Nephron progenitor cell (in vitro differentiated cells): ENCODE measurements around the gene PERM1.
A peak's percentile ranks its signal among the peaks of the same experiment; 100 is the strongest.

Experiments
- DNase-seq: peaks from one replicate; pipeline ENCODE4 v3.0.0; 2021
- H3K27ac Mint-ChIP-seq: 2 replicates; pipeline ENCODE4 v1.8.0; 2021; ENCODE audit warnings: mild to moderate bottlenecking, moderate library complexity, mixed read lengths
- H3K27me3 Mint-ChIP-seq: 2 replicates; pipeline ENCODE4 v1.8.0; 2021; ENCODE audit warnings: mild to moderate bottlenecking, low read depth, mixed read lengths; ENCODE audit not compliant: poor library complexity
- H3K36me3 Mint-ChIP-seq: 2 replicates; pipeline ENCODE4 v1.8.0; 2021; ENCODE audit warnings: low read depth, mixed read lengths
- H3K4me1 Mint-ChIP-seq: 2 replicates; pipeline ENCODE4 v1.8.0; 2021; ENCODE audit warnings: mixed read lengths
- H3K4me3 Mint-ChIP-seq: 2 replicates; pipeline ENCODE4 v1.8.0; 2021; ENCODE audit warnings: mild to moderate bottlenecking, moderate library complexity, mixed read lengths
- H3K9me3 Mint-ChIP-seq: 2 replicates; pipeline ENCODE4 v1.8.0; 2021; ENCODE audit warnings: mild to moderate bottlenecking, moderate library complexity, mixed read lengths
- TF ChIP-seq, protein P1 (sequence below): fragments of 200-600 bp; sonication (generic); IDR thresholded peaks from 2 replicates; pipeline ENCODE4 v1.5.0; 2021; ENCODE audit warnings: antibody characterized with exemption

PERM1 gene

DNA sequence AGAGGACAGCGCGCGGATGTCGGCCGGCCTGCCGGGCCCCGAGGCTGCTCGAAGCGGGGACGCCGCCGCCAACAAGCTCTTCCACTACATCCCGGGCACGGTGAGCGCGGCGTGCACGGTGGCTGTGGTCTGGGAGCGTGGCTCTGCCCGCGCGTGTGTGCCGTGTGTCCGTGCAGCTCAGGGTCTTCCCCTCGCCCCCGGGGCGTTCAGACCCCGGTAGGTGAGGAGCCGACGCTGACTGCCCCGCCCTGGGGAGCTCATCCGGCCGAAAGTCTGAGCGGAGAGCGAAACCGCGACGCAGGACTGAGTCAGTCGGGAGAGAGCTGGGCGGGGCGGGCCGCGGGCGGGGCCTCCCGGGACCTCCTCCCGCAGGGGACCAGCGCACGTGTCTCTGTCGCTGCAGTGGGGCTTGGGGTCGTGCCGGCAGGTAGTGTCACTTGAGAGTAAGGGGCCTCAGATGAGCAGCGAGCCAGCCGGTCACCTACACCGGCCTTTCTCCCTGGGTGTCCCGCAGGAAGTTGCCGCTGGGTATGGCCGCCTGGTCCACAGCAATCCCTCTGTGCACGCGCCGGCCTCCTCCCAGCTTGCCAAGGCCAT lies 15.1 kb downstream of the PERM1 start:
- Mint-ChIP-seq H3K4me3 (peak overlapping the region; percentile 52), H3K9me3 (peaks cover 3% of the 10 kb centered on the region), H3K4me1 (no peaks in the 10 kb centered on the region), H3K36me3 (peaks cover 8% of the 10 kb centered on the region), H3K27ac (no peak overlapping the region), H3K27me3 (peaks cover 73% of the 10 kb centered on the region)
- DNase-seq = peak; percentile 75
- TF ChIP-seq, protein P1, sequence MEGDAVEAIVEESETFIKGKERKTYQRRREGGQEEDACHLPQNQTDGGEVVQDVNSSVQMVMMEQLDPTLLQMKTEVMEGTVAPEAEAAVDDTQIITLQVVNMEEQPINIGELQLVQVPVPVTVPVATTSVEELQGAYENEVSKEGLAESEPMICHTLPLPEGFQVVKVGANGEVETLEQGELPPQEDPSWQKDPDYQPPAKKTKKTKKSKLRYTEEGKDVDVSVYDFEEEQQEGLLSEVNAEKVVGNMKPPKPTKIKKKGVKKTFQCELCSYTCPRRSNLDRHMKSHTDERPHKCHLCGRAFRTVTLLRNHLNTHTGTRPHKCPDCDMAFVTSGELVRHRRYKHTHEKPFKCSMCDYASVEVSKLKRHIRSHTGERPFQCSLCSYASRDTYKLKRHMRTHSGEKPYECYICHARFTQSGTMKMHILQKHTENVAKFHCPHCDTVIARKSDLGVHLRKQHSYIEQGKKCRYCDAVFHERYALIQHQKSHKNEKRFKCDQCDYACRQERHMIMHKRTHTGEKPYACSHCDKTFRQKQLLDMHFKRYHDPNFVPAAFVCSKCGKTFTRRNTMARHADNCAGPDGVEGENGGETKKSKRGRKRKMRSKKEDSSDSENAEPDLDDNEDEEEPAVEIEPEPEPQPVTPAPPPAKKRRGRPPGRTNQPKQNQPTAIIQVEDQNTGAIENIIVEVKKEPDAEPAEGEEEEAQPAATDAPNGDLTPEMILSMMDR = no peak

DNA sequence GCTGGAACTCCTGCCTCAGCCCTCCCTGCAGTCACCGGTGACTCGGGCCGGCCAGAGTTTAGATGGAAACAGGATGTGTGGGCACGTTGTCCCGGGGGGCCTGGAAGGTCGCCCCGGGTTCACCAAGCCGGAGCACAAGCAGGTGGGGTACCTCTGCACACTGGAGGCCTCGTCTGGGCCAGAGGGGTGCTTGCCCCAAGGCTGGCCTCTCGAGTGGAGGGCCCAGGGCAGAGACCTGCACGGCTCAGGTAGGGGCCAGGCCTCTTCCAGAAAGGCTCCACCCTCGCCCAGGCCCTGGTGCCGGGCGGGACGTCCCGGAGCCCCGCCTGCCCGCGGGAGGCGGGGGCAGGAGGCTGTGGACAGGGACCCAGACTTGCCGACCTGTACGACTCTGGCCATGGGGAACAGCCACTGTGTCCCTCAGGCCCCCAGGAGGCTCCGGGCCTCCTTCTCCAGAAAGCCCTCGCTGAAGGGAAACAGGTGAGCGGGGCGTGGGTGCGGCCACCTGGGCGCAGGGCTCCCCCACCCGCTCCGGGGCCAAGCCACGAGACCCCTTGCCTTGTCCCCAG lies 15.7 kb downstream of the PERM1 start, which contains the start of gene PLEKHN1:
Gene PLEKHN1, plus strand, starts transcription at position 348 of the 569 bp plus-strand sequence. Its CDS starts 50 bp downstream, at position 398.
- TF ChIP-seq, protein P1 = no peak
- DNase-seq = no peak
- H3K27me3 Mint-ChIP-seq = peaks cover 73% of the 10 kb centered on the region
- peaks cover 3% of the 10 kb centered on the region for H3K9me3 Mint-ChIP-seq
- peaks cover 8% of the 10 kb centered on the region for H3K36me3 Mint-ChIP-seq
- H3K4me1 Mint-ChIP-seq = no peaks in the 10 kb centered on the region
- H3K4me3 Mint-ChIP-seq = peak within 1 kb of the TSS; percentile 52
- H3K27ac Mint-ChIP-seq = no peak within 1 kb of the TSS

DNA sequence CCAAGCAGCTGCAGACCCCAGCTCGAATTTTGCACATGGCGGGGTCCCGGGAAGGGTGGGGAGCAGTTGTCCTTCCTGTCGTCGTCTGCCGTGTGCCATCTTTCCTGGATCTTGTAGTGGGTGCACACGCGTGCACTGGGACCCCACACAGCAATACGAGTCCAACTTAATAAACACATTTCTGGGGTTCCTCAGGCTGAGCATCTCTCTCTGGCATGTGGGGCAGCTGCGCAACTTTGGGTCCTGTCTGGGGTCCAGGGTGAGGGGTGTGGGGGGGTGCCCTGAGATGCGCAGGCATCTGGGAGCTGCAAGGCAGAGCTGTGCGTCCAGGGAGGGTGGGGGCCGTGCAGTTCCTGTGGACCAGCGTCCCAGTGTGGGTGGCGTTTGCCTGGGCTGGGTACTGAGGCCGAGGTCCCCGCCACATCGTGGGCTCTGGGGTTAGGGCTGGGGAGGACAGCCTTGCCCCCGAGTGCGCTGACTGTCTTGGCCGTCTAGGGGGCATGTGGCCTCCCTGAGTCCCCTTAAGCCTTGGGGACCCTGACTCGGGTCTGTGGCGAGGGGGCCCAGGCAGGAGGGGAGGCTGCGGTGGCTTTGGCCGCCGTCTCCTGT lies 16.3 kb downstream of the PERM1 start:
- no peaks in the 10 kb centered on the region for H3K4me1 Mint-ChIP-seq
- H3K27me3 Mint-ChIP-seq = peaks cover 67% of the 10 kb centered on the region
- H3K27ac Mint-ChIP-seq = no peak overlapping the region
- H3K9me3 Mint-ChIP-seq = peaks cover 3% of the 10 kb centered on the region
- TF ChIP-seq, protein P1 = no peak
- no peak for DNase-seq
- H3K4me3 Mint-ChIP-seq = no peak overlapping the region
- peaks cover 8% of the 10 kb centered on the region for H3K36me3 Mint-ChIP-seq

DNA sequence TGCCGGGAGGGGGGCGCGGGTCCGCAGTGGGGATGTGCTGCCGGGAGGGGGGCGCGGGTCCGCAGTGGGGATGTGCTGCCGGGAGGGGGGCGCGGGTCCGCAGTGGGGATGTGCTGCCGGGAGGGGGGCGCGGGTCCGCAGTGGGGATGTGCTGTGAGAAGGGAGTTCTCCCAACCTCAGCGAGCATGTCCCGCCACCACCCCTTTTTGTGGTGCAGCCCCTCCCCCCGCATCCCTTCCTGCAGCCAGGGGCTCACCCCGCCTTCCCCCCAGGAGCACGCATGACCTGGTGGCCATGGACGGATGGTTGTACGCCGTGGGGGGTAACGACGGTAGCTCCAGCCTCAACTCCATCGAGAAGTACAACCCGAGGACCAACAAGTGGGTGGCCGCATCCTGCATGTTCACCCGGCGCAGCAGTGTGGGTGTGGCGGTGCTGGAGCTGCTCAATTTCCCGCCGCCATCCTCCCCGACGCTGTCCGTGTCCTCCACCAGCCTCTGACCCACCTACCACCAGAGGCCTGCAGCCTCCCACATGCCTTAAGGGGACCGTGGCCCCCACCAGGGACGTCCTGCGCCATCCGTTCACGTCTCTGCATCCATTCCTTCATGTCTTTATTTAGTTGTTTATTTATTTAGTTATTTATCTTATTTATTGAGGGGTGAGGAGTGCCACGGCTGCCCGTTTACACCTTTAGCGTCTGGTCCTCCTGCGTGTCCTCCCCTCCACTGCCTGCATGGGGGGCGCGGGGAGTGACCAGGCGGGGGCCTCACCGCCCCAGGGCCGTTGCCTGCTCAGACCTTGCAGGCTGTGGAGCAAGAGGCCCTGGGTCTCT lies 17.0 kb downstream of the PERM1 start:
- DNase-seq = no peak
- H3K27ac Mint-ChIP-seq = no peak overlapping the region
- no peak overlapping the region for H3K4me3 Mint-ChIP-seq
- peaks cover 66% of the 10 kb centered on the region for H3K27me3 Mint-ChIP-seq
- H3K36me3 Mint-ChIP-seq = peaks cover 8% of the 10 kb centered on the region
- no peaks in the 10 kb centered on the region for H3K4me1 Mint-ChIP-seq
- H3K9me3 Mint-ChIP-seq = peaks cover 3% of the 10 kb centered on the region
- TF ChIP-seq, protein P1 = no peak

DNA sequence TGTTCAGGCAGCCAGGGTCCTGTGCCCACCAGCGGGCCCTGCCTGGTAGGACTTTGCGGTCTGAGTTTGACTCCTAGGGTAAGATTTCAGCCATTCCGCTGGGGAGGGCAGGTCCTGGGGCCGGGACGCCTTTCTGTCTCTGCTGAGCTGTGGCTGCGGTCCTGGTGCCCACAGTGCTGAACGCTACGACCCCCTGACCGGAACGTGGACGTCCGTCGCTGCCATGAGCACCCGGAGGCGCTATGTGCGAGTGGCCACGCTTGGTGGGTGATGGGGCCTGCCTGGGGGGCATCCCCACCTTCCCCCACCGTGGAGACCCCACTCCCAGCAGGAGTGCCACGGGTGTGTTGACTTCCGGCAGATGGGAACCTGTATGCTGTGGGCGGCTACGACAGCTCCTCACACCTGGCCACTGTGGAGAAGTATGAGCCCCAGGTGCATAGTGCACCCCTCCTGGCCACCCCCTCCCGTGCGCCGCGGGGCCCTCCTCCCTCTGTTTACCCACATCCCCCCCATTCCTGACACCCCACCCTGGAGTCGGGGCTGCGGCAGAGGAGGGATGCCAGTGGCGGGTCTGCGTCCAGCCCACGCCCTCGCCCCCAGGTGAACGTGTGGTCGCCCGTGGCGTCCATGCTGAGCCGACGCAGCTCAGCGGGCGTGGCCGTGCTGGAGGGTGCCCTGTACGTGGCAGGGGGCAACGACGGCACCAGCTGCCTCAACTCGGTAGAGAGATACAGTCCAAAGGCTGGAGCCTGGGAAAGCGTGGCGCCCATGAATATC lies 18.0 kb downstream of the PERM1 start:
- Mint-ChIP-seq H3K36me3 (peaks cover 8% of the 10 kb centered on the region), H3K27ac (no peak overlapping the region), H3K9me3 (no peaks in the 10 kb centered on the region), H3K4me1 (no peaks in the 10 kb centered on the region), H3K4me3 (no peak overlapping the region), H3K27me3 (peaks cover 61% of the 10 kb centered on the region)
- TF ChIP-seq, protein P1 = no peak
- DNase-seq = no peak
